Dermis microvascular lymphatic vessel endothelial cell (primary cell): ENCODE results near the gene RPRD1B. TPM values are rescaled to one million over a fixed set of nuclear protein-coding genes. Genes with fewer than 3 reads are reported as not detected.

Experiments used
- DNase-seq, 2 donors: peaks; one replicate each; pipeline versions ENCODE4 v3.0.0 to v3.0.0-alpha.2; 2010; ENCODE audit warnings: low read depth in 2 of 2
- total RNA-seq: library from RNA; depleted of rRNA; stranded (reverse); fragments of >200 nt; gene quantifications from 2 replicates; pipeline ENCODE4 v1.2.1, GENCODE V29; 2014

RPRD1B gene
- total RNA-seq, 1 donor from 2014 or later, result 11.9 TPM

GRCh38 chr20:38120625-38120988 lies 87.1 kb downstream of the RPRD1B start:
- DNase-seq, result no peak

GRCh38 chr20:38121741-38122140 lies 88.2 kb downstream of the RPRD1B start:
- DNase-seq, result no peak

GRCh38 chr20:38123021-38123587 lies 89.6 kb downstream of the RPRD1B start:
- DNase-seq, result no peak

GRCh38 chr20:38125157-38126056 lies 91.9 kb downstream of the RPRD1B start:
- DNase-seq, result peak; percentile 55 to 95

- DNase-seq, result no peak
These were observed 92.8 kb downstream of the RPRD1B start for GRCh38 chr20:38126146-38126921.

- DNase-seq, result peak in 1 of 2 donors; percentile 90
These were observed 93.5 kb downstream of the RPRD1B start for GRCh38 chr20:38126932-38127621.

GRCh38 chr20:38127920-38128528 lies 94.5 kb downstream of the RPRD1B start:
- no peak for DNase-seq

- DNase-seq, result no peak
These were observed 95.1 kb downstream of the RPRD1B start for GRCh38 chr20:38128691-38129090.

- DNase-seq, result no peak
These were observed 95.8 kb downstream of the RPRD1B start for GRCh38 chr20:38129248-38129865.

- DNase-seq, result no peak
These were observed 96.5 kb downstream of the RPRD1B start for GRCh38 chr20:38129893-38130609.

- no peak for DNase-seq
These were observed 97.4 kb downstream of the RPRD1B start for GRCh38 chr20:38130687-38131587.

- no peak for DNase-seq
These were observed 98.1 kb downstream of the RPRD1B start for GRCh38 chr20:38131588-38132121.

- no peak for DNase-seq
These were observed 98.8 kb downstream of the RPRD1B start for GRCh38 chr20:38132156-38132909.

GRCh38 chr20:38132910-38133501 lies 99.5 kb downstream of the RPRD1B start:
- no peak for DNase-seq

GRCh38 chr20:38133680-38134426 lies 100.3 kb downstream of the RPRD1B start:
- no peak for DNase-seq

- DNase-seq, result peak; percentile 68 to 93
These were observed 101.1 kb downstream of the RPRD1B start for GRCh38 chr20:38134427-38135270.
